Panc1 (cell line): ENCODE data around the gene KMT2E. TPM values are rescaled to one million over a fixed set of nuclear protein-coding genes. Genes with fewer than 3 reads are reported as not detected.

Experiments
- ATAC-seq: fragments of 200-7000 bp; cut with Tn5 transposase; 2 replicates; pipeline ENCODE4 v1.9.1; 2020; ENCODE audit warnings: mild to moderate bottlenecking, moderate library complexity
- BruUV-seq: library from RNA; stranded (reverse); fragments of 400-500 nt; replicated peaks from 2 replicates; lab custom pipeline; 2021; lab: Mats Ljungman, UMichigan
- CTCF ChIA-PET: fragments of 300-600 bp; sonication (Branson Sonifier 250); formaldehyde crosslinking; loops from one replicate; lab custom pipeline; 2022; ENCODE audit warnings: antibody characterized with exemption; lab: Charles Lee
- POLR2A ChIA-PET: fragments of 300-600 bp; sonication (Branson Sonifier 250); formaldehyde crosslinking; loops from one replicate; lab custom pipeline; 2022; ENCODE audit warnings: antibody characterized with exemption; lab: Charles Lee
- DNase-seq: peaks from one replicate; pipeline ENCODE4 v3.0.0-alpha.2; 2010; ENCODE audit warnings: low read depth, low spot score
- H3K27ac ChIP-seq: 2 replicates; pipeline ENCODE4 v1.5.1; 2011; ENCODE audit warnings: mild to moderate bottlenecking, low read length, inconsistent platforms
- H3K27me3 ChIP-seq: fragments of 200-500 bp; sonication (Bioruptor generic); 2 replicates; pipeline ENCODE4 v1.6.0; 2014; ENCODE audit warnings: low read length, inconsistent platforms; ENCODE audit not compliant: control insufficient read depth, insufficient read depth
- H3K36me3 ChIP-seq: fragments of 200-500 bp; sonication (Bioruptor generic); 2 replicates; pipeline ENCODE4 v1.5.1; 2014; ENCODE audit warnings: inconsistent platforms, mild to moderate bottlenecking, low read length, moderate library complexity; ENCODE audit not compliant: control insufficient read depth, insufficient read depth
- H3K4me1 ChIP-seq: 2 replicates; pipeline ENCODE4 v1.5.1; 2011; ENCODE audit warnings: inconsistent platforms, mild to moderate bottlenecking, low read length, moderate library complexity; ENCODE audit not compliant: control insufficient read depth, insufficient read depth
- H3K4me3 ChIP-seq, 2 experiments: 2 replicates each; pipeline ENCODE4 v1.5.1; 2011 to 2012; ENCODE audit warnings: low read depth in 2 of 2, low read length in 2 of 2, mild to moderate bottlenecking in 2 of 2, inconsistent platforms in 1 of 2, moderate library complexity in 1 of 2
- H3K9me3 ChIP-seq: fragments of 200-500 bp; sonication (Bioruptor generic); 2 replicates; pipeline ENCODE4 v1.5.1; 2014; ENCODE audit warnings: low read depth, mild to moderate bottlenecking, inconsistent platforms, low read length, moderate library complexity; ENCODE audit not compliant: control insufficient read depth, insufficient read depth
- POLR2AphosphoS5 ChIP-seq: IDR thresholded peaks from 2 replicates; pipeline ENCODE4 v1.6.1; 2012; ENCODE audit warnings: mild to moderate bottlenecking, low read depth, low read length, moderate library complexity
- SIN3A ChIP-seq: IDR thresholded peaks from 2 replicates; pipeline ENCODE4 v1.6.1; 2012; ENCODE audit warnings: low read depth, mild to moderate bottlenecking, low read length, moderate library complexity, borderline replicate concordance; ENCODE audit not compliant: insufficient read depth
- TCF7L2 ChIP-seq: IDR thresholded peaks from 2 replicates; pipeline ENCODE4 v1.6.1; 2011; ENCODE audit warnings: mild to moderate bottlenecking, low read depth, low read length, inconsistent platforms
- in situ Hi-C: cut with HindIII; loops from 2 replicates; pipeline ENCODE4 v1.10.0; 2016; ENCODE audit warnings: low sequenced_read_pairs, low pct_unique_long_range_greater_than_20kb
- intact Hi-C: fragments of 100-400 bp; cut with micrococcal nuclease; formaldehyde crosslinking; loops from one replicate; pipeline ENCODE4 v1.10.0; 2022; ENCODE audit not compliant: unreplicated experiment
- total RNA-seq: library from RNA; stranded (reverse); gene quantifications from one replicate; pipeline ENCODE4 v1.2.1, GENCODE V29; 2021; ENCODE audit not compliant: unreplicated experiment
- TF ChIP-seq, protein P1 (sequence below): fragments of 450-650 bp; IDR thresholded peaks from 2 replicates; pipeline ENCODE4 v1.5.1; 2017; ENCODE audit warnings: mild to moderate bottlenecking
- TF ChIP-seq, protein P2 (sequence below), 2 experiments: IDR thresholded peaks; 2 replicates each; pipeline ENCODE4 v1.6.1; 2011 to 2012; ENCODE audit warnings: low read depth in 2 of 2, control low read depth in 1 of 2, low read length in 1 of 2, mild to moderate bottlenecking in 1 of 2, moderate library complexity in 1 of 2; ENCODE audit not compliant: insufficient read depth in 1 of 2

KMT2E gene
- total RNA-seq, 1 experiment from 2014 or later = 51.4 TPM

DNA sequence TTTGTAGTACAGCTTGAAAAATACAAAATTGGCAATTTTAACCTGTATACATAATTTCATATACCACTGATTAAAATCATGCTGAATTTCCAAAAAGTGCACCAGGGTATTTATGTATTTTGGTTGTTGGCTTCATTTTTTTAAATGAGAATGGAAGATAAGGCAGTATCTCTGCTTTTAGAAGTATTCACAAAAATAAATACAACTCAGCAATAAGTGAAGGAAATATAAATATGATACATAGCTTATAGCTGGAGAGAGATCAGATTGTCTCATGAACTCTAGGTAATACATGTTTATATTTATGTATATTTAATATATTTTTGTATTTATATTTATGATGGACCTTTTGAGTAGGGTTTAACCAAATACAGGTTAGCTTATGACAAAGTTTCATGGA is 81.0 kb downstream of the KMT2E start:
- DNase-seq = no peak
- BruUV-seq = no TSS peak
- no peaks in the 10 kb centered on the region for H3K27me3 ChIP-seq
- ChIA-PET POLR2A (no interaction called here), CTCF (no interaction called here)
- TF ChIP-seq TCF7L2 (no peak), POLR2AphosphoS5 (no peak), SIN3A (no peak)
- TF ChIP-seq, protein P1, sequence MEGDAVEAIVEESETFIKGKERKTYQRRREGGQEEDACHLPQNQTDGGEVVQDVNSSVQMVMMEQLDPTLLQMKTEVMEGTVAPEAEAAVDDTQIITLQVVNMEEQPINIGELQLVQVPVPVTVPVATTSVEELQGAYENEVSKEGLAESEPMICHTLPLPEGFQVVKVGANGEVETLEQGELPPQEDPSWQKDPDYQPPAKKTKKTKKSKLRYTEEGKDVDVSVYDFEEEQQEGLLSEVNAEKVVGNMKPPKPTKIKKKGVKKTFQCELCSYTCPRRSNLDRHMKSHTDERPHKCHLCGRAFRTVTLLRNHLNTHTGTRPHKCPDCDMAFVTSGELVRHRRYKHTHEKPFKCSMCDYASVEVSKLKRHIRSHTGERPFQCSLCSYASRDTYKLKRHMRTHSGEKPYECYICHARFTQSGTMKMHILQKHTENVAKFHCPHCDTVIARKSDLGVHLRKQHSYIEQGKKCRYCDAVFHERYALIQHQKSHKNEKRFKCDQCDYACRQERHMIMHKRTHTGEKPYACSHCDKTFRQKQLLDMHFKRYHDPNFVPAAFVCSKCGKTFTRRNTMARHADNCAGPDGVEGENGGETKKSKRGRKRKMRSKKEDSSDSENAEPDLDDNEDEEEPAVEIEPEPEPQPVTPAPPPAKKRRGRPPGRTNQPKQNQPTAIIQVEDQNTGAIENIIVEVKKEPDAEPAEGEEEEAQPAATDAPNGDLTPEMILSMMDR = no peak
- TF ChIP-seq, protein P2, sequence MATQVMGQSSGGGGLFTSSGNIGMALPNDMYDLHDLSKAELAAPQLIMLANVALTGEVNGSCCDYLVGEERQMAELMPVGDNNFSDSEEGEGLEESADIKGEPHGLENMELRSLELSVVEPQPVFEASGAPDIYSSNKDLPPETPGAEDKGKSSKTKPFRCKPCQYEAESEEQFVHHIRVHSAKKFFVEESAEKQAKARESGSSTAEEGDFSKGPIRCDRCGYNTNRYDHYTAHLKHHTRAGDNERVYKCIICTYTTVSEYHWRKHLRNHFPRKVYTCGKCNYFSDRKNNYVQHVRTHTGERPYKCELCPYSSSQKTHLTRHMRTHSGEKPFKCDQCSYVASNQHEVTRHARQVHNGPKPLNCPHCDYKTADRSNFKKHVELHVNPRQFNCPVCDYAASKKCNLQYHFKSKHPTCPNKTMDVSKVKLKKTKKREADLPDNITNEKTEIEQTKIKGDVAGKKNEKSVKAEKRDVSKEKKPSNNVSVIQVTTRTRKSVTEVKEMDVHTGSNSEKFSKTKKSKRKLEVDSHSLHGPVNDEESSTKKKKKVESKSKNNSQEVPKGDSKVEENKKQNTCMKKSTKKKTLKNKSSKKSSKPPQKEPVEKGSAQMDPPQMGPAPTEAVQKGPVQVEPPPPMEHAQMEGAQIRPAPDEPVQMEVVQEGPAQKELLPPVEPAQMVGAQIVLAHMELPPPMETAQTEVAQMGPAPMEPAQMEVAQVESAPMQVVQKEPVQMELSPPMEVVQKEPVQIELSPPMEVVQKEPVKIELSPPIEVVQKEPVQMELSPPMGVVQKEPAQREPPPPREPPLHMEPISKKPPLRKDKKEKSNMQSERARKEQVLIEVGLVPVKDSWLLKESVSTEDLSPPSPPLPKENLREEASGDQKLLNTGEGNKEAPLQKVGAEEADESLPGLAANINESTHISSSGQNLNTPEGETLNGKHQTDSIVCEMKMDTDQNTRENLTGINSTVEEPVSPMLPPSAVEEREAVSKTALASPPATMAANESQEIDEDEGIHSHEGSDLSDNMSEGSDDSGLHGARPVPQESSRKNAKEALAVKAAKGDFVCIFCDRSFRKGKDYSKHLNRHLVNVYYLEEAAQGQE (IDR thresholded peaks at IDR 0.05; ENCODE audit: insufficient read depth in 1 of 2, low read depth in 2 of 2, low read length in 1 of 2) = no peak
- no peaks in the 10 kb centered on the region for H3K4me1 ChIP-seq
- in situ Hi-C loops = no loop called here
- H3K27ac ChIP-seq = no peak overlapping the region
- H3K4me3 ChIP-seq = no peak overlapping the region
- intact Hi-C loops = no loop called here
- H3K36me3 ChIP-seq = peaks cover 20% of the 10 kb centered on the region
- ATAC-seq = no peak
- no peaks in the 10 kb centered on the region for H3K9me3 ChIP-seq

DNA sequence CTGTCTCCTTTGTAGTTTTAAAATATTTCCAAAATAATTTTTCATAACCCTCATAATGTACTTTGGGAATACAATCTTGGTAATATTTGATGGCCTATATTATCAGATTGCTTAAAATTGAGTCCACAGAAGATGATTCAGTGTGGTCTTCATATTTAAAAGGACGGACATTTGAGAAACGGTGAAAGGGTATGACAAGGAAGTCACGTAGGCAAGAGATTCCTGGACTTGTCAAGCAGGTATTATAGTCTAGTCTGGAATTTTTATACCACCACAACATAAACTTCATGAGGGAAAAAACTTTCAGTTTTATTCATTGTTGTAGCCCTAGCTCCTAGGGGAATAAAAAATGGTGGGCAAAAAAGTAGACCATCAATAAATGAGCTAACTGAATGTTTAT is 82.3 kb downstream of the KMT2E start:
- CTCF ChIA-PET = no interaction called here

More for the DNA sequence above, 82.3 kb downstream of the KMT2E start:
- ATAC-seq (no peak), DNase-seq (no peak)
- no TSS peak for BruUV-seq
- H3K4me1 ChIP-seq = no peaks in the 10 kb centered on the region
- in situ Hi-C loops (no loop called here), intact Hi-C loops (no loop called here)
- POLR2A ChIA-PET = no interaction called here
- H3K9me3 ChIP-seq = no peaks in the 10 kb centered on the region
- no peak overlapping the region for H3K4me3 ChIP-seq
- H3K27ac ChIP-seq = no peak overlapping the region
- H3K27me3 ChIP-seq = no peaks in the 10 kb centered on the region
- TF ChIP-seq, protein P1 = no peak
- no peak for TF ChIP-seq TCF7L2
- TF ChIP-seq, protein P2 (IDR thresholded peaks at IDR 0.05; ENCODE audit: insufficient read depth in 1 of 2, low read depth in 2 of 2, low read length in 1 of 2) = no peak
- no peak for TF ChIP-seq POLR2AphosphoS5
- no peak for TF ChIP-seq SIN3A
- peaks cover 12% of the 10 kb centered on the region for H3K36me3 ChIP-seq
